Neural progenitor cell (in vitro differentiated cells): Measurements from ENCODE around the gene TSPAN13. TPM values are rescaled to one million over a fixed set of nuclear protein-coding genes. Genes with fewer than 3 reads are reported as not detected.

ENCODE experiments used
- DNase-seq: peaks from one replicate; pipeline ENCODE4 v3.0.0-alpha.2; 2016; ENCODE audit warnings: low spot score
- H2AFZ ChIP-seq: fragments of 200-600 bp; sonication (generic); replicated peaks from 2 replicates; pipeline ENCODE4 v1.6.1; 2016; ENCODE audit warnings: antibody characterized with exemption
- H3F3A ChIP-seq: fragments of 200-600 bp; sonication (generic); 2 replicates; pipeline ENCODE4 v1.6.1; 2016; ENCODE audit warnings: antibody characterized with exemption, low read depth
- H3K27ac ChIP-seq: fragments of 200-600 bp; sonication (generic); 2 replicates; pipeline ENCODE4 v1.5.1; 2016; ENCODE audit warnings: mild to moderate bottlenecking
- H3K27me3 ChIP-seq: fragments of 200-600 bp; sonication (generic); 2 replicates; pipeline ENCODE4 v1.6.1; 2016; ENCODE audit warnings: mild to moderate bottlenecking, moderate library complexity
- H3K36me3 ChIP-seq: fragments of 200-600 bp; sonication (generic); 2 replicates; pipeline ENCODE4 v1.5.1; 2016
- H3K4me1 ChIP-seq: fragments of 200-600 bp; sonication (generic); 2 replicates; pipeline ENCODE4 v1.6.1; 2016; ENCODE audit warnings: mixed run types
- H3K4me2 ChIP-seq: fragments of 200-600 bp; sonication (generic); 2 replicates; pipeline ENCODE4 v1.6.1; 2016
- H3K4me3 ChIP-seq: fragments of 200-600 bp; sonication (generic); 2 replicates; pipeline ENCODE4 v1.5.1; 2016
- H3K79me2 ChIP-seq: fragments of 200-600 bp; sonication (generic); 2 replicates; pipeline ENCODE4 v1.6.1; 2016; ENCODE audit warnings: low read depth
- H3K9ac ChIP-seq: fragments of 200-600 bp; sonication (generic); 2 replicates; pipeline ENCODE4 v1.6.1; 2016
- H3K9me3 ChIP-seq: fragments of 200-600 bp; sonication (generic); 2 replicates; pipeline ENCODE4 v1.5.1; 2016; ENCODE audit warnings: low read depth
- H4K20me1 ChIP-seq: fragments of 200-600 bp; sonication (generic); 2 replicates; pipeline ENCODE4 v1.6.1; 2016; ENCODE audit warnings: low read depth
- H3K27ac Mint-ChIP-seq: 3 replicates; pipeline ENCODE4 v1.8.0; 2021; ENCODE audit warnings: mixed read lengths
- H3K27me3 Mint-ChIP-seq: 2 replicates; pipeline ENCODE4 v1.8.0; 2022; ENCODE audit warnings: low read depth, mild to moderate bottlenecking, inconsistent platforms, moderate library complexity, mixed read lengths; ENCODE audit not compliant: insufficient read depth
- H3K36me3 Mint-ChIP-seq: 3 replicates; pipeline ENCODE4 v1.8.0; 2021; ENCODE audit warnings: mixed read lengths
- H3K4me1 Mint-ChIP-seq: 3 replicates; pipeline ENCODE4 v1.8.0; 2021; ENCODE audit warnings: mixed read lengths
- H3K4me3 Mint-ChIP-seq: 3 replicates; pipeline ENCODE4 v1.8.0; 2021; ENCODE audit warnings: mild to moderate bottlenecking, moderate library complexity, mixed read lengths
- H3K9me3 Mint-ChIP-seq: 3 replicates; pipeline ENCODE4 v1.8.0; 2020; ENCODE audit warnings: mixed read lengths
- EZH2 ChIP-seq: fragments of 200-600 bp; sonication (generic); IDR thresholded peaks from 2 replicates; pipeline ENCODE4 v1.6.1; 2017; ENCODE audit warnings: antibody characterized with exemption, mild to moderate bottlenecking, moderate library complexity
- EZH2phosphoT487 ChIP-seq: fragments of 200-600 bp; sonication (generic); IDR thresholded peaks from 2 replicates; pipeline ENCODE4 v1.6.1; 2017; ENCODE audit warnings: antibody characterized with exemption
- total RNA-seq: library from RNA; depleted of rRNA; stranded (reverse); fragments of >200 nt; gene quantifications from 2 replicates; pipeline ENCODE4 v1.2.3, GENCODE V29; 2015; ENCODE audit warnings: low replicate concordance
- TF ChIP-seq, protein P1 (sequence below): fragments of 200-600 bp; sonication (generic); IDR thresholded peaks from 2 replicates; pipeline ENCODE4 v1.5.1; 2017; ENCODE audit warnings: antibody characterized with exemption, mild to moderate bottlenecking

Gene TSPAN13
- total RNA-seq, 1 donor from 2014 or later: 41.2 TPM

DNA sequence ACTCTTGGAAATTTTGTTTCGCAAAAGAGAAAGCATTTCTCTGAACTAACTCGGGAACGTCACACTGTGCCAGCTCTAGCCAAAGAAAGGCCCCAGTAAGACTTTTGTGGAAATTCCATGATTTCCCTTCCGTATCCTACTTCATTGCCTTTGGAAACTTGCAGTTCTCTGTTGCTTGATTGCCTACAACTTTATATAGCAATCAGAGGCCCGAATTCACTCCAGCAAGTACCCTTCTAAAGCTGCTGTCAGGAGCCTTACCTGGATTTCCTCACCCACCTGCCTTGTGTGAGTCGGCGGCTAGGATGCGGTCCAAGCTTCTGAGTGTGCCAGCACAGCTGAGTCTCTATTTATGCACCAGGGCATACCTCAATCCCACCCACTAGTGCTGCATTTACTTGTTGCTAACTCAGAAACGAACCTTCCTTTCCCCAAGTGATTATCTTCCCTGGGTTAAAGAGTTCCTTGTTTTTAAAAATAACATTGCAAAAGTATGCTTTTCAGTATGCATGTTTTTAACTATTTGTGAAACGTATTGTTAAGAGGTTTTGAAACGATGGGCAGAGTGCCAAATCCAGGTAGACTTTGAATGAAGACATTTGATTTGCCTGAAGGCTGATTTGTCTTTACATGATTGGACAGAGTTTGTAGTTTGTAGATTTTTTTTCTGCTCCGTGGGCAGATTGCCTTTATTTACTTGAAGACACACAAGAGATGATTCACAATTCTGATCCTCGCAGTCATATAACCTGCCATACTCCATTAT, 51.3 kb downstream of the TSPAN13 start, which contains the start of gene AGR2:
AGR2 (minus strand) TSS at position 326 of the 766 bp plus-strand sequence. CDS start 3,203 bp downstream, outside the sequence.
- Histone ChIP-seq H2AFZ (peak within 1 kb of the TSS; percentile 15), H3K27me3 (no peaks in the 10 kb centered on the region), H3K27ac (no peak within 1 kb of the TSS), H4K20me1 (no peaks in the 10 kb centered on the region), H3F3A (no peaks in the 10 kb centered on the region), H3K36me3 (no peaks in the 10 kb centered on the region), H3K4me2 (no peak within 1 kb of the TSS), H3K4me3 (no peak within 1 kb of the TSS), H3K4me1 (no peaks in the 10 kb centered on the region), H3K9ac (no peak within 1 kb of the TSS), H3K9me3 (no peaks in the 10 kb centered on the region), H3K79me2 (no peaks in the 10 kb centered on the region)
- H3K27me3 Mint-ChIP-seq: no peaks in the 10 kb centered on the region
- no peak for DNase-seq
- H3K36me3 Mint-ChIP-seq: no peaks in the 10 kb centered on the region
- TF ChIP-seq, protein P1, sequence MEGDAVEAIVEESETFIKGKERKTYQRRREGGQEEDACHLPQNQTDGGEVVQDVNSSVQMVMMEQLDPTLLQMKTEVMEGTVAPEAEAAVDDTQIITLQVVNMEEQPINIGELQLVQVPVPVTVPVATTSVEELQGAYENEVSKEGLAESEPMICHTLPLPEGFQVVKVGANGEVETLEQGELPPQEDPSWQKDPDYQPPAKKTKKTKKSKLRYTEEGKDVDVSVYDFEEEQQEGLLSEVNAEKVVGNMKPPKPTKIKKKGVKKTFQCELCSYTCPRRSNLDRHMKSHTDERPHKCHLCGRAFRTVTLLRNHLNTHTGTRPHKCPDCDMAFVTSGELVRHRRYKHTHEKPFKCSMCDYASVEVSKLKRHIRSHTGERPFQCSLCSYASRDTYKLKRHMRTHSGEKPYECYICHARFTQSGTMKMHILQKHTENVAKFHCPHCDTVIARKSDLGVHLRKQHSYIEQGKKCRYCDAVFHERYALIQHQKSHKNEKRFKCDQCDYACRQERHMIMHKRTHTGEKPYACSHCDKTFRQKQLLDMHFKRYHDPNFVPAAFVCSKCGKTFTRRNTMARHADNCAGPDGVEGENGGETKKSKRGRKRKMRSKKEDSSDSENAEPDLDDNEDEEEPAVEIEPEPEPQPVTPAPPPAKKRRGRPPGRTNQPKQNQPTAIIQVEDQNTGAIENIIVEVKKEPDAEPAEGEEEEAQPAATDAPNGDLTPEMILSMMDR: no peak
- no peak for TF ChIP-seq EZH2phosphoT487
- no peak for TF ChIP-seq EZH2
- no peaks in the 10 kb centered on the region for H3K9me3 Mint-ChIP-seq
- no peak within 1 kb of the TSS for H3K4me3 Mint-ChIP-seq
- H3K4me1 Mint-ChIP-seq: peaks cover 12% of the 10 kb centered on the region
- H3K27ac Mint-ChIP-seq: no peak within 1 kb of the TSS

DNA sequence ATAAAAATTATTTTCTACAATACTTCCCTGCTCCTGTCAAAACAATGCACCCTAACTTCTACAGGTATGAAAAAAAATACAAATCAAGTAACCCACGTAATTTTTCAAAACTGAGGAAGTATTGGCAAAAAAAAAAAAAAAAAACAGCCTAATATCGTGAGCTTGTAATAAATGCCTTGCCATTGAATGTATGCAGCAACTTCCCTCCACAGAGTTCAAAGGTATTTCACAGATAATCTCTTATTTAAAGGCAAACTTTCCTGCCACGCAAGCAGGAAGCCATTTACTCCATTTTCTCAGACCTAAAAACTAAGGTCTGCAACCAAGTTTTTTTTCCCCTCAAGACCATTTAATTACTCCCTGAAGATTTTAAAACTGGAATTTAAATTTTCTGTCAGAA, 51.9 kb downstream of the TSPAN13 start:
- Histone ChIP-seq H2AFZ (no peak overlapping the region), H3K4me3 (no peak overlapping the region), H4K20me1 (no peaks in the 10 kb centered on the region), H3F3A (no peaks in the 10 kb centered on the region), H3K36me3 (no peaks in the 10 kb centered on the region), H3K9me3 (no peaks in the 10 kb centered on the region), H3K4me2 (no peak overlapping the region), H3K27me3 (no peaks in the 10 kb centered on the region), H3K79me2 (no peaks in the 10 kb centered on the region), H3K9ac (no peak overlapping the region), H3K27ac (no peak overlapping the region), H3K4me1 (no peaks in the 10 kb centered on the region)
- TF ChIP-seq, protein P1: no peak
- TF ChIP-seq EZH2: no peak
- Mint-ChIP-seq H3K4me3 (no peak overlapping the region), H3K9me3 (no peaks in the 10 kb centered on the region), H3K4me1 (peaks cover 12% of the 10 kb centered on the region), H3K36me3 (no peaks in the 10 kb centered on the region), H3K27me3 (no peaks in the 10 kb centered on the region), H3K27ac (no peak overlapping the region)
- DNase-seq: no peak

DNA sequence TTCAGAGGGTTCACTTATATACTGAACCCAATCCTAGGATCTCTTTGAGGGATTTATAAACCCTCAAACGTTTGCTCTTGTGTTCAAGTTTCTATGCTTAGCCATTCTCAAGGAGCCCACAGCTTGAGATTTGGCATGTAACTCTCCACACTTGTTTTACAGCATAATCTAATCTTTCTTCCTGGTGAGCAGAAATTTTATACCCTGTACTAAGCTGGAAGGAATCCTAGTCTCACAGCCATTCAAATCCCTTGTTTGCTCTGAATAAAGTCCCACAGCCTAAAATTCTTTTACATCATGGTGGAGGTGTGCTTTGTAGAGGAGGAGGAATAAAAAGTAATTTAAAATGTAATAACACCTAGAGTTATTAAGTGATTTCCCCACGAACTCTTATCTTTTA, 56.6 kb downstream of the TSPAN13 start:
- Histone ChIP-seq H3K27ac (no peak overlapping the region), H3K4me1 (no peaks in the 10 kb centered on the region), H3K4me2 (no peak overlapping the region), H3F3A (no peaks in the 10 kb centered on the region), H3K27me3 (no peaks in the 10 kb centered on the region), H3K9ac (no peak overlapping the region), H3K36me3 (no peaks in the 10 kb centered on the region), H2AFZ (peak overlapping the region; percentile 8), H4K20me1 (no peaks in the 10 kb centered on the region), H3K79me2 (no peaks in the 10 kb centered on the region), H3K9me3 (no peaks in the 10 kb centered on the region), H3K4me3 (no peak overlapping the region)
- Mint-ChIP-seq H3K27ac (no peak overlapping the region), H3K9me3 (no peaks in the 10 kb centered on the region), H3K27me3 (no peaks in the 10 kb centered on the region), H3K36me3 (no peaks in the 10 kb centered on the region), H3K4me3 (no peak overlapping the region), H3K4me1 (peaks cover 9% of the 10 kb centered on the region)
- DNase-seq: no peak
- TF ChIP-seq, protein P1: no peak
- TF ChIP-seq EZH2phosphoT487 (no peak), EZH2 (no peak)
